ENCODE data around the gene NCEH1.

GRCh38 chr3:172678068-172678467 is 32.8 kb downstream of the NCEH1 start:
- TF ChIP-seq CTCF (IDR thresholded peaks at IDR 0.05) (no peak), E2F4 (CRISPR knock-in tag; IDR thresholded peaks at IDR 0.05; ENCODE audit: borderline replicate concordance, low read depth) (no peak), ZNF121 (CRISPR knock-in tag; IDR thresholded peaks at IDR 0.05) (no peak), FOXP4 (CRISPR knock-in tag; IDR thresholded peaks at IDR 0.05) (no peak), NR1H2 (CRISPR knock-in tag; IDR thresholded peaks at IDR 0.05) (no peak), USF2 (CRISPR knock-in tag; IDR thresholded peaks at IDR 0.05) (no peak)
